SJCRH30 (cell line): ENCODE measurements around the gene PXK. TPM values are rescaled to one million over a fixed set of nuclear protein-coding genes. Genes with fewer than 3 reads are reported as not detected.
"Not testable (repeated sequence)": the region's sequence is repeated elsewhere in the genome, so short reads cannot be mapped to it uniquely, and the experiment has no call there.

ENCODE experiments used
- DNase-seq, 2 experiments: peaks; one replicate each; pipeline ENCODE4 v3.0.0-alpha.2; 2015 to 2020
- H3K27ac ChIP-seq: fragments of 250-450 bp; sonication (Bioruptor Pico); 2 replicates; pipeline ENCODE4 v1.5.1; 2020; ENCODE audit warnings: mild to moderate bottlenecking, moderate library complexity
- H3K27me3 ChIP-seq: fragments of 250-450 bp; sonication (Bioruptor Pico); 2 replicates; pipeline ENCODE4 v1.5.1; 2020; ENCODE audit warnings: mild to moderate bottlenecking, moderate library complexity
- H3K36me3 ChIP-seq: fragments of 250-450 bp; sonication (Bioruptor Pico); 2 replicates; pipeline ENCODE4 v1.5.1; 2020; ENCODE audit warnings: mild to moderate bottlenecking, moderate library complexity
- H3K4me1 ChIP-seq: fragments of 250-450 bp; sonication (Bioruptor Pico); 2 replicates; pipeline ENCODE4 v1.5.1; 2020; ENCODE audit warnings: mild to moderate bottlenecking, moderate library complexity
- H3K4me3 ChIP-seq: fragments of 250-450 bp; sonication (Bioruptor Pico); 2 replicates; pipeline ENCODE4 v1.5.1; 2020; ENCODE audit warnings: mild to moderate bottlenecking, moderate library complexity
- H3K9me3 ChIP-seq: fragments of 250-450 bp; sonication (Bioruptor Pico); replicated peaks from 2 replicates; pipeline ENCODE4 v1.5.1; 2020; ENCODE audit warnings: mild to moderate bottlenecking, moderate library complexity
- total RNA-seq: library from RNA; depleted of rRNA; stranded (reverse); fragments of >200 nt; shearing (Covaris generic); gene quantifications from 2 replicates; pipeline ENCODE4 v1.2.3, GENCODE V29; 2014

Gene PXK
- total RNA-seq, 1 experiment from 2014 or later = 12.9 TPM

DNA sequence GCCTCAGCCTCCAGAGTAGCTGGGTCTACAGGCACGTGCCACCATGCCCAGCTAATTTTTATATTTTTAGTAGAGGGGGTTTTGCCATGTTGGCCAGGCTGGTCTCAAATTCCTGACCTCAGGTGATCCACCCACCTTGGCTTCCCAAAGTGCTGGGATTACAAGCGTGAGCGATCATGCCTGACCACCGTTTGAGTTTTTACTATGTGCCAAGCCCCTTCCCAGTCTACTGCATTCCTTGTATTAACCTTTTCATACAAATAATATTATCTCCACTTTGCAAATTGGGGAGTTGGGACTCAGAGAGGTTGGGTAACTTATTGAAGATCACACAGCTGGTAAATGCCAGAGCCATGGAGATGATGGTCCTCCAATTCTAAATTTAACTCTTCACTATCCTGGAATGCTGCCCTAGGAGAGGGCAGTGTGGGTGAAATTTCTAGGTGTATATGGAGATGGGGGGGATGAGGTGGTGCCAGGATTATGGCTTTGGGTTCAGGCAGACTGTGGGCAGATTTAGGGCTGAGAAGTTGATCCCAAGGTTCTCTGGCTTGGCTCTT lies 1.0 kb upstream of the PXK start:
- Histone ChIP-seq H3K4me1 (no peaks in the 10 kb centered on the region), H3K27me3 (no peaks in the 10 kb centered on the region), H3K9me3 (no peaks in the 10 kb centered on the region), H3K36me3 (no peaks in the 10 kb centered on the region), H3K27ac (no peak overlapping the region), H3K4me3 (no peak overlapping the region)
- DNase-seq = no peak

DNA sequence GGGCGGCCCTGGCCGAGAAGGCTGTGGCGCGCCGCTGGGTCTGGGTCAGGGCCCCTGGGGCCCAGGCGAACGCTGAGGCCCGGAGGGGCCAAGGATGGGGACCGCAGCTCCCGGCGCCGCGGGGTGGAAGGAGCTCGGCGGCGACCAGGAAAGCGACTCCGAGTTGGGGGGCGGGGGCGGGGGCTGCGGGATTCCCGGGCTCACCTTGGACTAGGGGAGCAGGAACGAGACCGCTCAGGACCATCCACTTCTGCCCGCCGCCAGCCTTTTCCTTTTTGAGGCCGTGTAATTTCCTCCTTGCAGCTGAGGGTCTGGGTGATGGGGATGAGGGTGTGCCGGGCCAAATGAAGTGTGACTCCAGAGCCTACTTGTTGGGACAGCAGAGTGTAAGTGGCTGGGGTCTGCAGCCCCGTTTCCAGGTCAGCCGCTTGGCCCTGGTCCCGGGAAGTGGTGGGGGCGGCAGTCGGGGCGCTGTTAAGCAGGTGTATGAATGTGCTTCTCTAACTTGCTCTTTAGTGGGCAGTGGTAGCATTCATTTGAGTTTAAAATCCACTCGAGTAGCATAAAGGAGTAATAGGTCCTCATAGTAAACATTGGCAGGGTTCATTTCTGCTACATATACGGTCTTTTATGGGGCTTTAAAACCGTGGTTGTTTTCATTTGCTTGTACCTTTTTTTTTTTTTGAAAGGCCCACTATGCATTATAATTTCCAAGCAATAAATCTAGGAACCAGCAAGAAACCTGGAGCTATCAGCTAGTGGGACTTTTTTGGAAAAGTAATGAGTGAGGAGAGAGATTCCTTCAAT lies 717 bp downstream of the PXK start:
- H3K36me3 ChIP-seq = no peaks in the 10 kb centered on the region
- peak; percentile 6 to 25 for DNase-seq
- no peaks in the 10 kb centered on the region for H3K9me3 ChIP-seq
- H3K27me3 ChIP-seq = no peaks in the 10 kb centered on the region
- no peak overlapping the region for H3K27ac ChIP-seq
- H3K4me1 ChIP-seq = no peaks in the 10 kb centered on the region
- H3K4me3 ChIP-seq = peak overlapping the region; percentile 67

DNA sequence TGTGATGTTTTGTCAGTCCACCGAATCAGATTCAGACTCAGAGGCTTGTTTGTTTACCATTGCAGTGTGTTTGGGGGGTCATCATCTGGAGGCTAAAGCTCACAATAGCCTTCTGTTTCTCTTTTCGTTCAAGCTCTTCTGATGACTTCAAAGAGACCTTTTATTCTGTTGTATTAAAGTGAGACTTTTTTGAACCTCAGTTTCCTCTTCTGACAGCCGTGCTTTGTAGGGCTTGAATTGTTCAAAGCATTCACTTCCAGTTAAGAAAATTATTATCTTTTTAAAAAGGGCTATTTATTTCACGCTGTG lies 1.3 kb downstream of the PXK start:
- no peaks in the 10 kb centered on the region for H3K9me3 ChIP-seq
- no peaks in the 10 kb centered on the region for H3K27me3 ChIP-seq
- no peak overlapping the region for H3K27ac ChIP-seq
- H3K4me3 ChIP-seq = no peak overlapping the region; the same call in 1 of the 2 replicates
- H3K4me1 ChIP-seq = no peaks in the 10 kb centered on the region
- no peaks in the 10 kb centered on the region for H3K36me3 ChIP-seq
- DNase-seq = no peak

DNA sequence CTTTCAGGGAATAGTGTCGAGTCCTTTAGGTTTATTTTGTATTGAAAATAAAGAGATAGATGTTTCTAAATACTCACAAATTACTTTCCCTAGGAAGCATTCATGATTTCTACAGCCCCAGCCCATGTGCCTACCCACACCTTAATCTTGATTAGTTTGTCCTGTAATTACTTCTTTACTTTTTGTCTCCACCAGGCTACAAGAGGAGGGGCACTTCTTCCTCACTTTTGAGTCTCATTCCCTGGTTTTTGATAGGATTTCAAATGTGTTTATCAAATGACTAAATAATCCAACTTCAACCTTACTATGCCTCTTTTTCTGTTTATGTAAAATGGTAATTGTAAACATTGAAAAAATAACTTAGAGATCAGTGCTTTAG lies 1.8 kb downstream of the PXK start:
- H3K36me3 ChIP-seq = no peaks in the 10 kb centered on the region
- H3K4me1 ChIP-seq = no peaks in the 10 kb centered on the region
- no peak for DNase-seq
- H3K27ac ChIP-seq = no peak overlapping the region
- H3K9me3 ChIP-seq = no peaks in the 10 kb centered on the region
- H3K4me3 ChIP-seq = no peak overlapping the region
- H3K27me3 ChIP-seq = no peaks in the 10 kb centered on the region

DNA sequence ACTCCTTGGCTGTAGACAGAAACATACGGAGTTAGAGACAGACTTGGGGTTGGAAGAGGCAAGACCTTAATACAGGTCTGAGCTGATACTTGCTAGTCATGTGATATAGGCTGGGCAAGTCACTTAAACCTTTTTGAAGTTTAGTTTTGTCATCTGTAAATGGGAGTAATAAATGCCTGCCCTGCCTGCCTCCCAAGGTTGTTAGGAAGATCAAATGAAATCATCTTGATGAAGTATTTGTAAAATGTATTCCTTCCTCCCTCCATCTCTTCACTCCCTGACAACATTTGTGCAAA lies 2.9 kb downstream of the PXK start:
- no peaks in the 10 kb centered on the region for H3K4me1 ChIP-seq
- no peak overlapping the region for H3K4me3 ChIP-seq
- no peaks in the 10 kb centered on the region for H3K27me3 ChIP-seq
- no peak for DNase-seq
- no peaks in the 10 kb centered on the region for H3K36me3 ChIP-seq
- no peak overlapping the region for H3K27ac ChIP-seq
- no peaks in the 10 kb centered on the region for H3K9me3 ChIP-seq

DNA sequence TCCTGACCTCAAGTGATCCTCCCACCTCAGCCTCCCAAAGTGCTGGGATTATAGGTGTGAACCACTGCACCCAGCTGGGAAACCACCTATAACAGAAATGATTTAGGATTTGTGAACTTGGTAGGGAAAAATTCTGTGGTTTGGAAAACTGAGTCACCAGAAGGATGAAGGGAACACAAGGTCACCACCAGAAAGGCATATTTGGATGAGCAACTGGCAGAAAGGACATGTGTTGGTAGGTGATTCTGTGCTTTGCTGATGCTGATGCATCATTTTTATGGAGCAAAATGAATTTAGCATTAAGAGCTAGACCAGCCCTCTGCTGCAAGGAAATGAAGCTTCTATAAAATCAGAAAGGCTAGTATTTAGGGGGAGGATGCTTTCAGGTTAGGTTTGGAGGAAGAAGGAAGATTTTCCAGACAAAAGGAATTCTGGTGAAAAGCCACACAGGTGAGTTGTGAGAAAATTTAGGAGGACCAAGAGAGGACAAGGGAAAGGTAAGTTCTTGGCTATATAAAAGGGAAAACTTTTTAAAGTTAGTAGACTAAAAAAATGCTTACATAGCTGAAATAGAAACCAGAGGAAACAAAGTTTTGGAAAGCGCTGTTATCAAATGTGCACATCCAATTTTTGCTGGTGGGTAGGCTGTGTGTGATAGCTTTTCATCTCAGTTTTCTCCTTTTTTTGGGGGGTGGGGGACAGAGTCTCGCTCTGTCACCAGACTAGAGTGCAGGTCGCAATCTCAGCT lies 3.6 kb downstream of the PXK start:
- H3K27me3 ChIP-seq = no peaks in the 10 kb centered on the region
- H3K4me1 ChIP-seq = no peaks in the 10 kb centered on the region
- DNase-seq = no peak
- no peaks in the 10 kb centered on the region for H3K9me3 ChIP-seq
- no peak overlapping the region for H3K4me3 ChIP-seq
- no peaks in the 10 kb centered on the region for H3K36me3 ChIP-seq
- no peak overlapping the region for H3K27ac ChIP-seq

DNA sequence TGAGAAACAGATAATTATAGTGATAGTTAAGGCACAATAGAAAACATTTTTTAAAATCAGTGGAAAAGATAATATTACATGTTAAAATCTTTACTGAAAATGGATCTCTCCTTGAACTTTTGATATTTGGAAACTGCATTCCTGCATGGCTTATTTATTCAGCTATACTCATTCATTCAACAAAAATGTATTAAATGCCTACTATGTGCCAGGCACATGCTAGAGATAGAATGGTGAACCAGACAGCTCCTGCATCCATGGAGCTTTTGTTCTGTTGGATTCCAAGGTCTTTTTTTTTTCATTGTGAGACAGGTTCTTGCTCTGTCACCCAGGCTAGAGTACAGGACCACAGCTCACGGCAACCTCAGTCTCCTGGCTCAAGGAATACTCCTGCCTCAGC lies 4.5 kb downstream of the PXK start:
- no peaks in the 10 kb centered on the region for H3K9me3 ChIP-seq
- no peaks in the 10 kb centered on the region for H3K36me3 ChIP-seq
- no peaks in the 10 kb centered on the region for H3K4me1 ChIP-seq
- H3K27me3 ChIP-seq = no peaks in the 10 kb centered on the region
- no peak for DNase-seq
- H3K27ac ChIP-seq = no peak overlapping the region
- H3K4me3 ChIP-seq = no peak overlapping the region

DNA sequence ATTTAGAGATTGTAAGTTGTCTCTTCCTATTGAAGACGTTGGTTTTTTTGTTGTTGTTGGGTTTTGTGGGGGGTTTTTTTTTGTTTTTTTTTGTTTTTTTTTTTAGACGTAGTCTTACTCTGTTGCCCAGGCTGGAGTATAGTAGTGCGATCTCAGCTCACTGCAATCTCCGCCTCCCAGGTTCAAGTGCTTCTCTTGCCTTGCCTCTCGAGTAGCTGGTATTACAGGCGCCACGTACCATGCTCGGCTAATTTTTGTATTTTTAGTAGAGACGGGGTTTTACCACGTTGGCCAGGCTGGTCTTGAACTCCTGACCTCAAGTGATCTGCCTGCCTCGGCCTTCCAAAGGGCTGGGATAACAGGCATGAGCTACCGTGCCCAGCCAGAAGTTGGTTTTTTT lies 6.5 kb downstream of the PXK start:
- not testable (repeated sequence) for H3K9me3 ChIP-seq, H3K4me3 ChIP-seq, H3K4me1 ChIP-seq, H3K27ac ChIP-seq, DNase-seq, H3K36me3 ChIP-seq, H3K27me3 ChIP-seq

DNA sequence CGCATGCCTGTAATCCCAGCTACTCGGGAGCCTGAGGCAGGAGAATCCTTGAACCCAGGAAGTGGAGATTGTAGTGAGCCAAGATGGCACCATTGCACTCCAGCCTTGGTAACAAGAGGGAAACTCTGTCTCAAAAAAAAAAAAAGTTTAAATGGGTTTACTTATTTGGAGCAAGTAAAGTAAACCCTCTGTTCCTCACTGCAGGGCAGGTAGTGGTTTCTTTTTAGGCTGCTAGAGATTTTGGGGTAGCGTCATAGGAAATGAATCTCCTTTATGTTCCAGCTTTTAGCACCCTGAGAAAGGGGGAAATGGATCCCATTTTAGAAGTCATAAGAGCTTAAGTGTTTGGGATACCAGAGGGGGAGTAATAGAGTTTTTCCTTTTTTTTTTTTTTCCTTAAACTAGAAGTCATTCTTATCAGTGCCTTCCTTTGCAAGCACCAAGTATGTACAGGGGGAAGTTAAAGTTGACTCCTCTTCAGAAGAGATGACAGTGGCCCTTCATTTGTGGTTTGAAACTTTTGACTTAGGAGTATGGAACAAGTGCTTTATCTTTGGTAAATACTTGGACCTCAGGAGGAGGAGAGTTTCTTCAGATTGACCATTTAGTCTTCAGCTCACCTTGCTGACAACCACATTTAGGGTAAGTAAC lies 8.0 kb downstream of the PXK start:
- no peak for DNase-seq
- Histone ChIP-seq H3K36me3 (no peaks in the 10 kb centered on the region), H3K4me3 (no peak overlapping the region), H3K27me3 (no peaks in the 10 kb centered on the region), H3K9me3 (no peaks in the 10 kb centered on the region), H3K4me1 (no peaks in the 10 kb centered on the region), H3K27ac (no peak overlapping the region)

DNA sequence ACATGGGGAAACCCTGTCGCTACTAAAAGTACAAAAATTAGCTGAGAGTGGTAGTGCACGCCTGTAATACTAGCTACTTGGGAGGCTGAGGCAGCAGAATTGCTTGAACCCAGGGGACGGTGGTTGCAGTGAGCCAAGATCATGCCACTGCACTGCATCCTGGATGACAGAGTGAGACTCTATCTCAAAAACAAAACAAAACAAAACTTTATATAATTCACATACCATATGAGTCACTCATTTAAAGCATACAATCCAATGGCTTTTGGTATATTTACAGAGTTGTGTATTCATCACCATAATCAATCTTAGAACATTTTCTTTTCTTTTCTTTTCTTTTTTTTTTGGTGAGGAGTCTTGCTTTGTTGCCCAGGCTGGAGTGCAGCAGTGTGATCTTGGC lies 8.7 kb downstream of the PXK start:
- no peak for DNase-seq
- H3K27me3 ChIP-seq = no peaks in the 10 kb centered on the region
- H3K4me1 ChIP-seq = no peaks in the 10 kb centered on the region
- no peaks in the 10 kb centered on the region for H3K9me3 ChIP-seq
- no peak overlapping the region for H3K4me3 ChIP-seq
- H3K36me3 ChIP-seq = no peaks in the 10 kb centered on the region
- no peak overlapping the region for H3K27ac ChIP-seq

DNA sequence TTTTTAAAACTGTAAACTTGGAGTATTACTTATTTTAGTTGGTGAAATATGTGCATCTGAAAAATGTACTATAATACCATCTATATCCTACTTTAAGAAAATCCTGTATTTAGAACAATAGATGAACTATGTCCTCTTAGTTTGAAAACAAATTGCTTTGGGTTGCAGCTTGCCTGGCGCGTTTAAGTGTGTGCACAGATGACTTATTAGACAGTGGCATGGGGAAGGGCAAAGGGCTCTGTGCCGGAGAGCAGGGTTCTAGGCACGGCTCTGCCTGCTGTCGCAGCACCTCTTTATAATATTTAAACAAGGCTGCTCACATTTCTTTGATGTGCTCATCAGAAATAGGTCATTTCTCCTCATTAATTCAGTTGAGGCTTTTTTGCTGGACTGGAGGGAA lies 10.0 kb downstream of the PXK start:
- no peaks in the 10 kb centered on the region for H3K4me1 ChIP-seq

DNA sequence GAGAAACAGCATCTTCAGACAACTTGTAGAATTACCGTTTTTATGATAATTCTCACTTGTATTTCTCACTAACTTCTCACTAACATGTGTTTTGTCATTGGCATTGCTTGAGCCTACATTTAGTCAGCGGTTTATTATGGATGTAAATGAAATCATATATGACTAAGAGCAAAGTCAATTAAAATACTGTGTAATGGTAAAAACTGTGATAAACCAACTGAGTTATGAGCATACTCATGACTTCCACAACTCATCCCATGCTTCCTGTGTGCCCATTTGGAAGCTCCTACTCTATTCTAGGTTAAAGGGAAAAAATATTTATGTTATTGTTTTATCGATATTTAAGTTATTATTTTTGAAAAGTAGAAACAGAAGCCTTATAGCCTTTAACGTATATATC lies 12.8 kb downstream of the PXK start:
- Histone ChIP-seq H3K4me3 (no peak overlapping the region), H3K27me3 (no peaks in the 10 kb centered on the region), H3K4me1 (no peaks in the 10 kb centered on the region), H3K27ac (no peak overlapping the region), H3K36me3 (no peaks in the 10 kb centered on the region), H3K9me3 (no peaks in the 10 kb centered on the region)
- no peak for DNase-seq

More for the DNA sequence above, 10.0 kb downstream of the PXK start:
- Histone ChIP-seq H3K4me3 (no peak overlapping the region), H3K36me3 (no peaks in the 10 kb centered on the region), H3K27ac (no peak overlapping the region), H3K9me3 (no peaks in the 10 kb centered on the region), H3K27me3 (no peaks in the 10 kb centered on the region)
- no peak for DNase-seq

DNA sequence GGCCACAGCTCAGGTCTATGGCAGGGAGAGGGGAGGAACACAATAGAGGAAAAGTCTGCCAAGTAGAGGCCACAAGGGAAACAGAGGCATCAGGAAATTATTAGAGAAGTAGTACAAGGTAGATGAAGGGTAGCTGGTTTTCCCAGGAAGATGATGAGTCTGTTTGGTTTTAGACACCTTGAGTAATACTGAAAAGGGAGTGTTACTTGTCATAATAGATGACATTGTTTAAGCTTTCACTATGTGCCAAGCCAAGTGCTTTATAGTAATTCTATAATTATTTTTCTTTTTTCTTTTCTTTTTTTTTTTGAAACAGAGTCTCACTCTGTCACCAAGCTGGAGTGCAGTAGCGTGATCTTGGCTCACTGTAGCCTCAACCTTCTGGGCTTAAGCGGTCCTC lies 13.7 kb downstream of the PXK start:
- no peaks in the 10 kb centered on the region for H3K4me1 ChIP-seq
- no peaks in the 10 kb centered on the region for H3K27me3 ChIP-seq
- no peaks in the 10 kb centered on the region for H3K36me3 ChIP-seq
- H3K9me3 ChIP-seq = no peaks in the 10 kb centered on the region
- H3K27ac ChIP-seq = no peak overlapping the region
- DNase-seq = no peak
- H3K4me3 ChIP-seq = no peak overlapping the region

DNA sequence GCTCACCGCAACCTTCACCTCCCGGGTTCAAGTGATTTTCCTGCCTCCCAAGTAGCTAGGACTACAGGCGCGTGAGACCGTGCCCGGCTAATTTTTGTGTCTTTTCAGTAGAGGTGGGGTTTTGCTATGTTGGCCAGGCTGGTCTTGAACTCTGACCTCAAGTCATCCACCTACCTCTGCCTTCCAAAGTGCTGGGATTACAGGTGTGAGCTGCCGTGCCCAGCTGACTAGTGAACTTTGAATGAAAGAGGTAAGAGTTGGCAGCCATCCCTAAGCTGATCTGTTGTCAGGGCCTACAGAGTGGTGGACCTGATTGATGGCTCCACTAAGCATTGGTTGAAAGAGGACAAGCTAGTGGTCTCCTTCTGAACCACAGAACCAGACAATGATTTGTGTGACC lies 15.3 kb downstream of the PXK start:
- no peaks in the 10 kb centered on the region for H3K27me3 ChIP-seq
- H3K9me3 ChIP-seq = no peaks in the 10 kb centered on the region
- H3K4me3 ChIP-seq = no peak overlapping the region
- no peak for DNase-seq
- H3K27ac ChIP-seq = no peak overlapping the region
- H3K36me3 ChIP-seq = no peaks in the 10 kb centered on the region
- H3K4me1 ChIP-seq = no peaks in the 10 kb centered on the region

DNA sequence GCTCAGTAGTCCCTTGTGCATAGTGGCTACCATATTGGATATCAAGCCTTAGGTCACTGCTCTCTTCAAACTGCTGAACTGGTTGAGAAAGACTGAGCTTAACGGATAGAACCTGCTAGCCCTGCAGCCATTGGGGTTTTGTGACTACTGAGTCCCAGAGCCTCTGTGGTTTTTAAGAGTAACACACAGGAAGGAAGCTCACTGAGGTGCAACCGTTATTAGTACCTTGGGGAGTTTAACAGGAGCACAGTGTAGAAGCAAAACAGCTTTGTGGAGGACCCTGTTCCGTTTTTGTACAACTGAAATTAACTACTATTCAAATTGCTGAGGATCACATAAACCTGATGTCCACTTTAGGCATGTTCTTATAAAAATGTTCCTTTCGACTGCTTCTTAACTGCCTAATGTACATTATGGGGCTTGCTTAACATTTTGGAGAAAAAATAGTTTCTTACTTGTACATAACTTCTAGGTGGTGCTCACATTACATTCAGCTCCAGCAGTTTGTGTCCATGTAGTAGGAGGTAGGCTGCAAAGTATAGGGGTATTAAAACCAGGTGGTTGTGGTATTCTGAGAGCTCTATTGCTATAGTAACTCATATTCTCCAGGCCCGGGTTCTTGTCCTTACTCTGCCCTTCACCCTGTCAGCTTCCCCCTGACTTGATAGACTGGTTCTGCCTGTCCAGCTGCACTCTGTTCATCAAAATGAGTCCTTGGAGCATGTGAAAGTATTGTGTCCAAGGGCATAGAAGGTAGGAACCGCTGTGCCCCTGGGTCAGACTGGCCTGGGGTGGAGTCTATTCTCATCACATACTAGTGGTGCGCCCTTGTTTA lies 17.3 kb downstream of the PXK start:
- no peak for DNase-seq
- H3K4me3 ChIP-seq = no peak overlapping the region
- H3K4me1 ChIP-seq = no peaks in the 10 kb centered on the region
- no peaks in the 10 kb centered on the region for H3K9me3 ChIP-seq
- H3K27me3 ChIP-seq = no peaks in the 10 kb centered on the region
- H3K36me3 ChIP-seq = no peaks in the 10 kb centered on the region
- no peak overlapping the region for H3K27ac ChIP-seq
